OCI-LY7 (cell line): ENCODE results near the gene SNCAIP. TPM values are rescaled to one million over a fixed set of nuclear protein-coding genes. Genes with fewer than 3 reads are reported as not detected.

Experiments
- BruUV-seq: library from RNA; stranded (reverse); fragments of 400-500 nt; replicated peaks from 2 replicates; lab custom pipeline; 2021; lab: Mats Ljungman, UMichigan
- CTCF ChIA-PET: fragments of 300-600 bp; sonication (Branson Sonifier 250); formaldehyde crosslinking; loops from one replicate; lab custom pipeline; 2022; ENCODE audit warnings: antibody characterized with exemption; ENCODE audit not compliant: unreplicated experiment; lab: Charles Lee
- POLR2A ChIA-PET: fragments of 300-600 bp; sonication (Branson Sonifier 250); formaldehyde crosslinking; loops from one replicate; lab custom pipeline; 2022; ENCODE audit warnings: antibody characterized with exemption; lab: Charles Lee
- DNase-seq: peaks from one replicate; pipeline ENCODE4 v3.0.0-alpha.2; 2015; ENCODE audit warnings: low spot score
- H2AFZ ChIP-seq: fragments of 200-600 bp; sonication (generic), shearing (Covaris generic); 2 replicates; pipeline ENCODE4 v1.6.1; 2014; ENCODE audit warnings: mild to moderate bottlenecking, antibody characterized with exemption, low read length, moderate library complexity
- H3K27ac ChIP-seq: fragments of 200-600 bp; sonication (generic); 2 replicates; pipeline ENCODE4 v1.5.1; 2014; ENCODE audit warnings: mixed run types, low read depth, mild to moderate bottlenecking, moderate library complexity, low read length, inconsistent platforms; ENCODE audit not compliant: poor library complexity, severe bottlenecking
- H3K36me3 ChIP-seq: fragments of 200-600 bp; sonication (generic); 2 replicates; pipeline ENCODE4 v1.6.1; 2014; ENCODE audit warnings: mild to moderate bottlenecking, antibody characterized with exemption, low read length, moderate library complexity, mixed read lengths; ENCODE audit not compliant: insufficient read depth
- H3K4me1 ChIP-seq: fragments of 200-600 bp; sonication (generic); 2 replicates; pipeline ENCODE4 v1.5.1; 2014; ENCODE audit warnings: mild to moderate bottlenecking, low read length; ENCODE audit not compliant: insufficient read depth, poor library complexity, severe bottlenecking
- H3K4me2 ChIP-seq: fragments of 200-600 bp; sonication (generic); 2 replicates; pipeline ENCODE4 v1.6.1; 2014; ENCODE audit warnings: mild to moderate bottlenecking, low read length
- H3K4me3 ChIP-seq: fragments of 200-600 bp; sonication (generic); 2 replicates; pipeline ENCODE4 v1.5.1; 2014; ENCODE audit warnings: mild to moderate bottlenecking, low read depth, low read length; ENCODE audit not compliant: poor library complexity, severe bottlenecking
- H3K79me2 ChIP-seq: fragments of 200-600 bp; sonication (generic); 2 replicates; pipeline ENCODE4 v1.6.1; 2016; ENCODE audit warnings: low read depth, mild to moderate bottlenecking, low read length, moderate library complexity, mixed read lengths; ENCODE audit not compliant: insufficient read depth
- H3K9me2 ChIP-seq: fragments of 200-600 bp; sonication (generic); 2 replicates; pipeline ENCODE4 v1.6.1; 2016; ENCODE audit warnings: mild to moderate bottlenecking, low read length, mixed read lengths; ENCODE audit not compliant: insufficient read depth
- H3K9me3 ChIP-seq: fragments of 200-600 bp; sonication (generic); 2 replicates; pipeline ENCODE4 v1.6.1; 2014; ENCODE audit warnings: mild to moderate bottlenecking, mixed run types, low read length, mixed read lengths
- H4K20me1 ChIP-seq: fragments of 200-600 bp; sonication (generic); 2 replicates; pipeline ENCODE4 v1.6.1; 2014; ENCODE audit warnings: mild to moderate bottlenecking, antibody characterized with exemption, low read length, moderate library complexity, mixed read lengths; ENCODE audit not compliant: insufficient read depth
- EZH2phosphoT487 ChIP-seq: fragments of 200-600 bp; sonication (generic); IDR thresholded peaks from 2 replicates; pipeline ENCODE4 v1.6.1; 2018; ENCODE audit warnings: low read depth, borderline replicate concordance, mild to moderate bottlenecking, mixed run types, antibody characterized with exemption, low read length, moderate library complexity, mixed read lengths
- intact Hi-C: fragments of 100-400 bp; cut with micrococcal nuclease; formaldehyde crosslinking; loops from one replicate; pipeline ENCODE4 v1.10.0; 2022; ENCODE audit not compliant: unreplicated experiment
- total RNA-seq, 2 experiments: library from RNA; depleted of rRNA in 1 of 2; stranded (reverse); fragments of >200 nt in 1 of 2; shearing (Covaris generic) in 1 of 2; gene quantifications; 2 replicates each; pipeline ENCODE4 v1.2.3, GENCODE V29; 2014 to 2022
- TF ChIP-seq, protein P1 (sequence below): fragments of 200-600 bp; sonication (generic); conservative IDR thresholded peaks from 2 replicates; pipeline ENCODE4 v1.5.1; 2014; ENCODE audit warnings: mild to moderate bottlenecking, antibody characterized with exemption, low read length, moderate library complexity, mixed read lengths

Gene SNCAIP
- total RNA-seq, 2 experiments from 2014 or later = not detected

DNA sequence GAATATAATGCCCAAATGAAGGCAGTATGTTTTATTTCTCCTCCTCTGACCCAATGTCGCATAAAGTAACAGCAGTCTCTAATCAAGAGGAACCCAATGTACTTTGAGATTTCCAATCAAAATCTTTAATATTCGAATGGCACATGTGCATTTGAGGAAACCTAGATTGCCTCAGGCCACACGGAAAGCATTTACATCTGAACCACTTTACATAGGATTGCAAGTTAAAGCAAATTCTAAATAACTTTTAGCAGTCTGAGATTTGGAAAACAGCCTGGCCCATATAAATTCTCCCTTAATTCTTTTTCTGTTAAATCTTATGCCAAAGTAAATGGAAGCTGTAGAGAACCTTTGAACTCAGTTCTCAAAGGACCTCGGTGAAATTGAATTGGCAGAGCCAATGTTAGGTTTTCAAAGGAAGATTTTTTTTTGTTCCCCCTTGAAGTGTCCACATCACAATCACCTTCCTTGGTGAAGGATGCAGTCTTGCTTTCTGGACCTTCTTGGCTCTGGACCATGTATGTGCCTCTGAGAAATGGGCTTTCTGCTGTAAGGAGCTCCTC is 57.3 kb downstream of the SNCAIP start:
- Histone ChIP-seq H3K4me2 (no peak overlapping the region), H4K20me1 (no peaks in the 10 kb centered on the region), H3K36me3 (no peaks in the 10 kb centered on the region), H3K4me3 (no peak overlapping the region), H3K9me2 (no peaks in the 10 kb centered on the region), H3K4me1 (no peaks in the 10 kb centered on the region), H2AFZ (no peak overlapping the region), H3K27ac (no peak overlapping the region), H3K79me2 (no peaks in the 10 kb centered on the region), H3K9me3 (no peaks in the 10 kb centered on the region)
- ChIA-PET POLR2A (interaction anchor here (0.7 kb wide), 1 partner anchor 792 kb away, joined by 3 read pairs; no protein-coding TSS in a partner anchor), CTCF (no interaction called here)
- TF ChIP-seq, protein P1, sequence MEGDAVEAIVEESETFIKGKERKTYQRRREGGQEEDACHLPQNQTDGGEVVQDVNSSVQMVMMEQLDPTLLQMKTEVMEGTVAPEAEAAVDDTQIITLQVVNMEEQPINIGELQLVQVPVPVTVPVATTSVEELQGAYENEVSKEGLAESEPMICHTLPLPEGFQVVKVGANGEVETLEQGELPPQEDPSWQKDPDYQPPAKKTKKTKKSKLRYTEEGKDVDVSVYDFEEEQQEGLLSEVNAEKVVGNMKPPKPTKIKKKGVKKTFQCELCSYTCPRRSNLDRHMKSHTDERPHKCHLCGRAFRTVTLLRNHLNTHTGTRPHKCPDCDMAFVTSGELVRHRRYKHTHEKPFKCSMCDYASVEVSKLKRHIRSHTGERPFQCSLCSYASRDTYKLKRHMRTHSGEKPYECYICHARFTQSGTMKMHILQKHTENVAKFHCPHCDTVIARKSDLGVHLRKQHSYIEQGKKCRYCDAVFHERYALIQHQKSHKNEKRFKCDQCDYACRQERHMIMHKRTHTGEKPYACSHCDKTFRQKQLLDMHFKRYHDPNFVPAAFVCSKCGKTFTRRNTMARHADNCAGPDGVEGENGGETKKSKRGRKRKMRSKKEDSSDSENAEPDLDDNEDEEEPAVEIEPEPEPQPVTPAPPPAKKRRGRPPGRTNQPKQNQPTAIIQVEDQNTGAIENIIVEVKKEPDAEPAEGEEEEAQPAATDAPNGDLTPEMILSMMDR = no peak
- no peak for TF ChIP-seq EZH2phosphoT487
- no peak for DNase-seq
- intact Hi-C loops = no loop called here
- no TSS peak for BruUV-seq

DNA sequence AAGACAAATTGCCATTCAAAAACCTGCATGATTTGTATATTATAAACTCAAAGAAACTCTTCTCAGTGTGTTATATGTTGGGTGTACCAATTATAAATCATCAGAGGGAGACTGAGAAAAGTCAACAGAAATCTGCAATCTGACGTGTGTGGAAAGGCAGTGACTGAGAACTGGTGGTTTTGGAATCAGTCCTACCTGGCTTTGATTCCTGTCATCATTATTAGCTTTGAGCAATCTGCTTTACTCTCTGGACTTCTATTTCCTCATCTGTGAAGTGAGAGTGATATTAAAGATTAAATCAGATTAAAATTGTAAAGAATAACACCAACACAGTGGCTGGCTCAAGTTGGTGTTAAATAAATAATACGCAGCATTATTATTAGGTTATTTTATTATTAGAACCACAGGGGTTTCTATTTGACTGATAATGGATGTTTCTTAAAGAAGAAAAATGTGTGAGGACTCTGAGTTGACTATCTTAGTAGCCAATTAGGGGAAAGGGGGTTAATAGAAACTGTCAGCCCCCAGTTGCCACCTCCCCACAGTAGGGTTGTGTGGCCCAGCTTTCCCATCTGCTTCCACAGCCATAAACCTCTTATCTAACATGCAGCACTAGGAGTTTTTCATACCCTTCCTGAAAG is 59.6 kb downstream of the SNCAIP start:
- POLR2A ChIA-PET = interaction anchor here (0.8 kb wide), 1 partner anchor 27 kb away, joined by 3 read pairs; no protein-coding TSS in a partner anchor
- H2AFZ ChIP-seq = no peak overlapping the region
- H4K20me1 ChIP-seq = no peaks in the 10 kb centered on the region
- H3K4me3 ChIP-seq = no peak overlapping the region
- no peaks in the 10 kb centered on the region for H3K4me1 ChIP-seq
- TF ChIP-seq, protein P1 = no peak
- TF ChIP-seq EZH2phosphoT487 = no peak
- H3K36me3 ChIP-seq = no peaks in the 10 kb centered on the region
- no peaks in the 10 kb centered on the region for H3K9me3 ChIP-seq
- H3K79me2 ChIP-seq = no peaks in the 10 kb centered on the region
- no TSS peak for BruUV-seq
- DNase-seq = no peak
- no peak overlapping the region for H3K27ac ChIP-seq
- no peak overlapping the region for H3K4me2 ChIP-seq
- intact Hi-C loops = no loop called here
- CTCF ChIA-PET = no interaction called here
- no peaks in the 10 kb centered on the region for H3K9me2 ChIP-seq

DNA sequence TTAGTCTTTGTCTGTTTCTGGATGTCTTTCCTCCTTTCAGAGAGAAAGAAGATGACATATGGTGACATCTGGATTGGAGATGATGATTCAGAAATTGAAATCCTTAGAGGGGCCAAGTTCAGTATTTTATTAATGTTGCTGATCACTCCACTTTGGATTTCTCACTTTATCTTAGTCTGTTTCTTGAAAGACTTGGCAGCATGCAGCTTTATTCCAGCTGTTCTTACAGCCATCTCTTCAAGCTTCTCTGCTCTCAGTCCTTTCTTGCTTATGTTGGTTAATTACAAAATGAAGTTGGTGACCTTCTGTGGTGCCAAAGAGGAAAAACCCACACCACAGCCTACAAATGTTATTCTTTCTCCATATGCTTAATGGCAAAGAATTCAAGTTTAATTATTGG is 62.1 kb downstream of the SNCAIP start:
- no peaks in the 10 kb centered on the region for H3K79me2 ChIP-seq
- BruUV-seq = no TSS peak
- ChIA-PET CTCF (no interaction called here), POLR2A (no interaction called here)
- intact Hi-C loops = no loop called here
- no peaks in the 10 kb centered on the region for H3K9me2 ChIP-seq
- no peaks in the 10 kb centered on the region for H3K36me3 ChIP-seq
- H3K27ac ChIP-seq = no peak overlapping the region
- H2AFZ ChIP-seq = no peak overlapping the region
- H3K4me1 ChIP-seq = no peaks in the 10 kb centered on the region
- DNase-seq = no peak
- no peak overlapping the region for H3K4me2 ChIP-seq
- H3K9me3 ChIP-seq = no peaks in the 10 kb centered on the region
- H3K4me3 ChIP-seq = no peak overlapping the region
- TF ChIP-seq EZH2phosphoT487 = no peak
- TF ChIP-seq, protein P1 = no peak
- H4K20me1 ChIP-seq = no peaks in the 10 kb centered on the region
